HCT116 (cell line): ENCODE measurements around the gene TUNAR. TPM values are rescaled to one million over a fixed set of nuclear protein-coding genes. Genes with fewer than 3 reads are reported as not detected.

Experiments used
- ATAC-seq: fragments of 200-7000 bp; cut with Tn5 transposase; 2 replicates; pipeline ENCODE4 v1.9.1; 2020; ENCODE audit warnings: mild to moderate bottlenecking, moderate library complexity
- BruUV-seq: library from RNA; stranded (reverse); fragments of 400-500 nt; replicated peaks from 2 replicates; lab custom pipeline; 2021; lab: Mats Ljungman, UMichigan
- CTCF ChIA-PET: fragments of 300-600 bp; sonication (Branson Sonifier 250); formaldehyde crosslinking; loops from one replicate; lab custom pipeline; 2021; ENCODE audit warnings: antibody characterized with exemption; lab: Charles Lee
- POLR2A ChIA-PET: fragments of 300-600, 350-600 bp; sonication (Branson Sonifier 250); formaldehyde crosslinking; loops from one replicate; lab custom pipeline; 2021; ENCODE audit warnings: antibody characterized with exemption; lab: Charles Lee
- RAD21 ChIA-PET, 2 experiments: fragments of 300-600 bp; sonication (Branson Sonifier 250); formaldehyde crosslinking; loops; one replicate each; lab custom pipeline; 2023; ENCODE audit warnings: low total read pairs in 2 of 2; ENCODE audit not compliant: uncharacterized antibody in 2 of 2, unreplicated experiment in 2 of 2, low non-redundant PET in 1 of 2; lab: Charles Lee
- DNase-seq: peaks from one replicate; pipeline ENCODE4 v3.0.0-alpha.2; 2010; ENCODE audit warnings: low read depth, low spot score
- H2AFZ ChIP-seq: fragments of 200-600 bp; shearing (Covaris generic), sonication (generic); 2 replicates; pipeline ENCODE4 v1.6.1; 2017; ENCODE audit warnings: low read depth, mixed run types, mixed read lengths, antibody characterized with exemption, low read length; ENCODE audit not compliant: poor library complexity, severe bottlenecking
- H3K27ac ChIP-seq: 2 replicates; pipeline ENCODE4 v1.5.1; 2012; ENCODE audit warnings: low read depth, low read length
- H3K27me3 ChIP-seq: fragments of 200-600 bp; sonication (generic); 2 replicates; pipeline ENCODE4 v1.6.1; 2016; ENCODE audit warnings: mixed run types, low read length, mixed read lengths; ENCODE audit not compliant: insufficient read depth
- H3K36me3 ChIP-seq, 2 experiments: fragments of 200-500 bp in 1 of 2; fragments of 200-600 bp in 1 of 2; sonication (Bioruptor generic) in 1 of 2; sonication (generic) in 1 of 2; 2 replicates each; pipeline versions ENCODE4 v1.5.1 to v1.6.1; 2014 to 2016; ENCODE audit warnings: low read length in 2 of 2, inconsistent platforms in 1 of 2, mixed read lengths in 1 of 2, mixed run types in 1 of 2; ENCODE audit not compliant: insufficient read depth in 2 of 2, control insufficient read depth in 1 of 2
- H3K4me1 ChIP-seq, 2 experiments: fragments of 200-600 bp in 1 of 2; sonication (generic) in 1 of 2; 2 replicates each; pipeline versions ENCODE4 v1.5.1 to v1.6.1; 2012 to 2017; ENCODE audit warnings: low read length in 2 of 2, inconsistent platforms in 1 of 2, mild to moderate bottlenecking in 1 of 2, mixed read lengths in 1 of 2, mixed run types in 1 of 2, moderate library complexity in 1 of 2; ENCODE audit not compliant: insufficient read depth in 2 of 2, control insufficient read depth in 1 of 2
- H3K4me2 ChIP-seq: fragments of 200-600 bp; sonication (generic); 2 replicates; pipeline ENCODE4 v1.6.1; 2017; ENCODE audit warnings: mixed run types, low read length, mixed read lengths
- H3K4me3 ChIP-seq, 2 experiments: fragments of 200-600 bp in 1 of 2; sonication (generic) in 1 of 2; replicated peaks in 1 of 2; 2 replicates each; pipeline ENCODE4 v1.5.1; 2011 to 2016; ENCODE audit warnings: low read length in 2 of 2, control low read depth in 1 of 2, low read depth in 1 of 2, mild to moderate bottlenecking in 1 of 2, mixed read lengths in 1 of 2, mixed run types in 1 of 2
- H3K79me2 ChIP-seq: fragments of 200-600 bp; sonication (generic); 2 replicates; pipeline ENCODE4 v1.6.1; 2017; ENCODE audit warnings: mild to moderate bottlenecking, mixed run types, low read length, moderate library complexity, mixed read lengths; ENCODE audit not compliant: insufficient read depth
- H3K9ac ChIP-seq: fragments of 200-600 bp; sonication (generic); 2 replicates; pipeline ENCODE4 v1.6.1; 2016; ENCODE audit warnings: low read length, mixed read lengths
- H3K9me2 ChIP-seq: fragments of 200-600 bp; sonication (generic), shearing (Covaris generic); 2 replicates; pipeline ENCODE4 v1.6.1; 2017; ENCODE audit warnings: mixed run types, mild to moderate bottlenecking, moderate library complexity; ENCODE audit not compliant: insufficient read depth
- H3K9me3 ChIP-seq, 2 experiments: fragments of 200-500 bp in 1 of 2; fragments of 200-600 bp in 1 of 2; sonication (Bioruptor generic) in 1 of 2; sonication (generic) in 1 of 2; 2 replicates each; pipeline ENCODE4 v1.6.1; 2014 to 2017; ENCODE audit warnings: low read length in 2 of 2, mixed read lengths in 2 of 2, inconsistent platforms in 1 of 2, low read depth in 1 of 2, mild to moderate bottlenecking in 1 of 2, mixed run types in 1 of 2, moderate library complexity in 1 of 2; ENCODE audit not compliant: control insufficient read depth in 1 of 2, insufficient read depth in 1 of 2
- H4K20me1 ChIP-seq: fragments of 200-600 bp; sonication (generic), shearing (Covaris generic); 2 replicates; pipeline ENCODE4 v1.6.1; 2017; ENCODE audit warnings: mixed run types, mild to moderate bottlenecking, moderate library complexity; ENCODE audit not compliant: insufficient read depth
- ATF3 ChIP-seq: IDR thresholded peaks from 2 replicates; pipeline ENCODE4 v1.6.1; 2012
- CBX3 ChIP-seq: IDR thresholded peaks from 2 replicates; pipeline ENCODE4 v1.6.1; 2012; ENCODE audit warnings: low read depth
- CEBPB ChIP-seq: IDR thresholded peaks from 2 replicates; pipeline ENCODE4 v1.6.1; 2012; ENCODE audit warnings: low read depth
- CTCF ChIP-seq, 3 experiments: fragments of 200-600 bp in 1 of 3; sonication (generic) in 1 of 3; IDR thresholded peaks in 2 of 3; conservative IDR thresholded peaks in 1 of 3; 2 replicates each; pipeline ENCODE4 v1.5.1; 2012 to 2017; ENCODE audit warnings: low read depth in 2 of 3, low read length in 2 of 3, antibody characterized with exemption in 1 of 3, borderline replicate concordance in 1 of 3, control low read depth in 1 of 3, mild to moderate bottlenecking in 1 of 3, mixed read lengths in 1 of 3, mixed run types in 1 of 3, moderate library complexity in 1 of 3; ENCODE audit not compliant: insufficient read depth in 1 of 3
- EGR1 ChIP-seq: IDR thresholded peaks from 2 replicates; pipeline ENCODE4 v1.6.1; 2012; ENCODE audit warnings: low read depth
- EZH2 ChIP-seq: fragments of 200-600 bp; sonication (generic); IDR thresholded peaks from 2 replicates; pipeline ENCODE4 v1.6.1; 2017; ENCODE audit warnings: antibody characterized with exemption, mixed run types
- EZH2phosphoT487 ChIP-seq: fragments of 200-600 bp; IDR thresholded peaks from 2 replicates; pipeline ENCODE4 v1.6.1; 2018; ENCODE audit warnings: antibody characterized with exemption, borderline replicate concordance
- JUND ChIP-seq: IDR thresholded peaks from 2 replicates; pipeline ENCODE4 v1.6.1; 2012
- POLR2AphosphoS5 ChIP-seq: IDR thresholded peaks from 2 replicates; pipeline ENCODE4 v1.6.1; 2011; ENCODE audit warnings: mild to moderate bottlenecking, low read depth, low read length, moderate library complexity
- RAD21 ChIP-seq: IDR thresholded peaks from 2 replicates; pipeline ENCODE4 v1.6.1; 2012; ENCODE audit warnings: low read depth, mild to moderate bottlenecking
- REST ChIP-seq: IDR thresholded peaks from 2 replicates; pipeline ENCODE4 v1.6.1; 2012; ENCODE audit warnings: low read depth
- SIN3A ChIP-seq: IDR thresholded peaks from 2 replicates; pipeline ENCODE4 v1.6.1; 2012; ENCODE audit warnings: low read depth
- SP1 ChIP-seq: IDR thresholded peaks from 2 replicates; pipeline ENCODE4 v1.6.1; 2012; ENCODE audit warnings: low read depth
- SRF ChIP-seq: IDR thresholded peaks from 2 replicates; pipeline ENCODE4 v1.6.1; 2012; ENCODE audit warnings: low read depth
- TCF7L2 ChIP-seq: IDR thresholded peaks from 2 replicates; pipeline ENCODE4 v1.7.0; 2011; ENCODE audit warnings: borderline replicate concordance, inconsistent platforms; ENCODE audit not compliant: insufficient read depth, insufficient read length; ENCODE audit errors: extremely low read depth
- YY1 ChIP-seq: IDR thresholded peaks from 2 replicates; pipeline ENCODE4 v1.6.1; 2011; ENCODE audit warnings: low read length, low read depth, moderate library complexity, mild to moderate bottlenecking; ENCODE audit not compliant: insufficient replicate concordance; ENCODE audit errors: extremely low read depth
- ZBTB33 ChIP-seq: IDR thresholded peaks from 2 replicates; pipeline ENCODE4 v1.6.1; 2011; ENCODE audit warnings: mild to moderate bottlenecking, low read length, moderate library complexity; ENCODE audit not compliant: insufficient replicate concordance; ENCODE audit errors: extremely low read depth
- ZFX ChIP-seq: fragments of 450-650 bp; IDR thresholded peaks from 2 replicates; pipeline ENCODE4 v1.6.1; 2017
- intact Hi-C: fragments of 100-400 bp; cut with micrococcal nuclease; formaldehyde crosslinking; loops from 2 replicates; pipeline ENCODE4 v1.10.0; 2022
- total RNA-seq: library from RNA; stranded (reverse); gene quantifications from one replicate; pipeline ENCODE4 v1.2.1, GENCODE V29; 2021; ENCODE audit not compliant: unreplicated experiment

Gene TUNAR
- total RNA-seq, 1 experiment from 2014 or later, result not detected

GRCh38 chr14:95841668-95842067, 35.0 kb upstream of the TUNAR start:
- Histone ChIP-seq H3K4me3 (no peak overlapping the region), H3K27ac (no peak overlapping the region), H3K27me3 (peaks cover 5% of the 10 kb centered on the region; the same call in 1 of the 2 replicates), H3K36me3 (no peaks in the 10 kb centered on the region), H3K79me2 (no peaks in the 10 kb centered on the region), H3K4me1 (no peaks in the 10 kb centered on the region), H3K9me2 (no peaks in the 10 kb centered on the region), H3K4me2 (no peak overlapping the region), H3K9ac (no peak overlapping the region), H4K20me1 (no peaks in the 10 kb centered on the region), H3K9me3 (no peaks in the 10 kb centered on the region), H2AFZ (no peak overlapping the region)
- ChIA-PET CTCF (no interaction called here), RAD21 (no interaction called here), POLR2A (no interaction called here)
- TF ChIP-seq RAD21, result no peak
- no peak for TF ChIP-seq ZBTB33
- no peak for TF ChIP-seq ZFX
- no peak for TF ChIP-seq CTCF (IDR thresholded peaks at IDR 0.05 in 2 of 3, conservative IDR thresholded peaks at IDR 0.05 in 1 of 3; ENCODE audit: borderline replicate concordance in 1 of 3, insufficient read depth in 1 of 3, low read depth in 2 of 3, low read length in 2 of 3)
- TF ChIP-seq EZH2, result no peak
- no peak for TF ChIP-seq TCF7L2
- no peak for TF ChIP-seq CBX3
- TF ChIP-seq REST, result no peak
- no peak for TF ChIP-seq EZH2phosphoT487
- no peak for TF ChIP-seq POLR2AphosphoS5
- no peak for TF ChIP-seq ATF3
- TF ChIP-seq YY1, result no peak
- TF ChIP-seq CEBPB, result no peak
- TF ChIP-seq SIN3A, result no peak
- no peak for TF ChIP-seq EGR1
- no peak for TF ChIP-seq SRF
- TF ChIP-seq SP1, result no peak
- TF ChIP-seq JUND, result no peak
- no peak for ATAC-seq
- no peak for DNase-seq
- no TSS peak for BruUV-seq
- intact Hi-C loops, result no loop called here
